GM12874 (cell line): ENCODE data around the gene ICOSLG.
A peak's percentile ranks its signal among the peaks of the same experiment; 100 is the strongest.

Experiments used
- CTCF ChIP-seq: IDR thresholded peaks from 2 replicates; pipeline ENCODE4 v1.5.1; 2011; ENCODE audit warnings: low read depth, mild to moderate bottlenecking, control low read depth, low read length, moderate library complexity; ENCODE audit not compliant: insufficient read depth

The ICOSLG gene

DNA sequence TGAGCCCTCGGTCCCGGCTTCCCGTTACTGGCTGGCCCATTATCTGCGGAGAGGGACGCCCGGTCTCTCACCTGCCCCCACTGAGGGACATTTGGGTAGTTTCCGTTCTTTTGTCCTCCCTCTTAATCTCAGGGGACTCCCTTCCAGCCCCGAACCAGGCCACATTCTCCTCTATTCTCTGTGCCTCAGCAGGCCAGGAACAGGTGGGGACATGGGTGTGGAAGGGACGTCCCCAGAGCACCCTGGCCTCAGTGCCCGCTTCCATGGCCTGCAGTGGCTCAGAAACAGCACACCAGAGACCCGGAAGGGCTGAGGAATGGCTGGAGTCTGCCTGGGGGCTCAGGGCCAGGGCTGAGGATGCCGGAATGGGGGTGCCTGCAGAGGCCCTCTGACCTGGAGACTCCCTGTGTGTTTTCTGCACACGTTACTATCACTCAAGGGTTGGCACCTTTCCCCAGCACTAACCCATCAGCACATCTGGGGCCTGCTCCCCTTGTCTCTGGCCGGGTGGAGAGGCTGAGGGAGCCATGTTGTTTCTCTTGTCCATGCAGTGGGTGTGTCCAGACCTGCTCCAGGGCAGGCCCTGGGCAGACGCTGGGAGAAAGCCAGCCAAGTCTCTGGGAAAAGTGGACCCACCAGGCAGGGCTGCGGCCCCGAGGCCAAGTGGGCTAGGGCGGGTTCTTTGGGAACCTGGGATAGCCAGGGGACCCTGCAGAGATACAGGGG is 31.0 kb upstream of the ICOSLG start:
- no peak for TF ChIP-seq CTCF

DNA sequence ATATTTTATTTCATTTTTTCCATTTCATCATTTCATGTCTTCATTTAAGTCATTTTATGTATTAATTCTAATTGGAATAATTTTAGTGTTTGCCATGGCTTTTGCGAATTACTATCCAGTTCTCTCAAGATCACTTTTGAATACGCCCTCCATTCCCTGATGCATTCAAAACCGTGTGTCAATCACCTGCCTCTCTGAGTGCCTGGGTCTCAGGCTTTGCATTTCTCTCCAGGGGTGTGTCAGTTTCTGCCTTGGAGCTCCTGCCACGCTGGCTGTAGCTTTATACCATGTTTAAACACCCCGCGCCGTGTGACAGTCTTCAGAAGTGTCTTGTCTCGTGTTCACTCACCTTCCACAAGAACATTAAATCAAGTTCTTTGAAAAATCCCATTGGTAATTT is 28.3 kb upstream of the ICOSLG start:
- no peak for TF ChIP-seq CTCF

- TF ChIP-seq CTCF, result 0 out of 2 replicates have a peak, but pooled peaks have one; percentile 5
Observed at GRCh38 chr21:44267655-44268142, 27.0 kb upstream of the ICOSLG start.

- no peak for TF ChIP-seq CTCF
Observed at GRCh38 chr21:44265734-44266270, 25.1 kb upstream of the ICOSLG start.

GRCh38 chr21:44263768-44264167 is 23.0 kb upstream of the ICOSLG start:
- no peak for TF ChIP-seq CTCF

- TF ChIP-seq CTCF, result no peak
Observed at GRCh38 chr21:44263221-44263760, 22.5 kb upstream of the ICOSLG start.

DNA sequence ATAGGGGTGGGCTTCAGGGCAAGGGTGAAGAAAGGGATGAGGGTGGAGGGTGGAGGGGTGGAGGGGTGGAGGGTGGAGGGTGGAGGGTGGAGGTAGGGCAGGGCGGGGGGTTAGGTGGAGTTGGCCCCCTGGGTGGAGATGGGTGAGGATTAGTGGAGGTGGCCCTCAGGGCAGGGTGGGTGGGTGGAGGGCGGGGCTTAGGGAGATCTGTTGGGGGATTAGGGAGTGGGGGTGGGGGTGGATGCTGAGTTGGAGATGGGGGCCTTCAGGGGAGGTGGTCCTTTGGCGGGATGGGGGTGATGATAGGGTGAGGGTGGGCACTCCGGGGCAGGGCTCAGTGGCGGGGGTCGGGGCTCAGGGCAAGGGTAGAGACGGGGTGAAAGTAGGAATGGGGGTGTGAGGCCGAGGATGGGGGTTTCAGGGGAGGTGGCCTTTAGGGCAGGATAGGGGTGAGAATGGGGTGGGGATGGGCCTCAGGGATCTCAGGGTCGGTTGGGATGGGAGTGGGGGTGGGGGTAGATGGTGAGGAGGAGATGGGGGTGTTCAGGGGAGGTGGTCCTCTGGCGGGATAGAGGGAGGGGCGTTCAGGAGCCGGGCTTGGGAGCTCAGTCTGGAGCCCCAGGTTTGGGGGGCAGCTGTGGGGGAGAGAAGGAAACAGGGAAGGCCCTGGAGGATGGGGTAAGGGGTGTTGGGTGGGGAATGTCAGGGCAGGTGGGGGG is 21.8 kb upstream of the ICOSLG start:
- TF ChIP-seq CTCF, result no peak
